SU-DHL-6 (cell line): Measurements from ENCODE around the gene ZFP36.

Experiments used
- CTCF ChIP-seq: fragments of 200-600 bp; sonication (generic); IDR thresholded peaks from one replicate; pipeline ENCODE4 v1.5.1; 2017; ENCODE audit warnings: antibody characterized with exemption, mild to moderate bottlenecking, low read length, moderate library complexity; ENCODE audit not compliant: insufficient read depth, poor library complexity, severe bottlenecking
- EZH2phosphoT487 ChIP-seq: fragments of 200-600 bp; sonication (generic), shearing (Covaris generic); conservative IDR thresholded peaks from 2 replicates; pipeline ENCODE4 v1.6.1; 2018; ENCODE audit warnings: mild to moderate bottlenecking, antibody characterized with exemption, low read length, moderate library complexity, mixed read lengths

GRCh38 chr19:39427707-39428106 is 21.1 kb downstream of the ZFP36 start:
- no peak for TF ChIP-seq EZH2phosphoT487
- no peak for TF ChIP-seq CTCF
